Activated B cell treated with CpG ODN at 0.5 μM for 24 hours (primary cell): Measurements from ENCODE around the gene SNCG. TPM values are rescaled to one million over a fixed set of nuclear protein-coding genes. Genes with fewer than 3 reads are reported as not detected.

Source experiments
- ATAC-seq: fragments of 200-7000 bp; cut with Tn5 transposase; one replicate; pipeline ENCODE4 v1.10.0; 2021; ENCODE audit warnings: low read depth, mild to moderate bottlenecking, moderate library complexity
- CTCF ChIA-PET: fragments of 350-600 bp; sonication (Branson Sonifier 250); formaldehyde crosslinking; loops from one replicate; lab custom pipeline; 2021; ENCODE audit warnings: antibody characterized with exemption; lab: Charles Lee
- POLR2A ChIA-PET: fragments of 350-600 bp; sonication (Branson Sonifier 250); formaldehyde crosslinking; loops from one replicate; lab custom pipeline; 2021; ENCODE audit warnings: antibody characterized with exemption; lab: Charles Lee
- DNase-seq: peaks from one replicate; pipeline ENCODE4 v3.0.0; 2022
- H3K27ac Mint-ChIP-seq: one replicate; pipeline ENCODE4 v1.8.0; 2020; ENCODE audit warnings: mixed read lengths
- H3K27me3 Mint-ChIP-seq: one replicate; pipeline ENCODE4 v1.8.0; 2021; ENCODE audit warnings: mixed read lengths
- H3K36me3 Mint-ChIP-seq: one replicate; pipeline ENCODE4 v1.8.0; 2021; ENCODE audit warnings: low read depth, mixed read lengths
- H3K4me1 Mint-ChIP-seq: one replicate; pipeline ENCODE4 v1.8.0; 2021; ENCODE audit warnings: mixed read lengths
- H3K4me3 Mint-ChIP-seq: one replicate; pipeline ENCODE4 v1.8.0; 2020; ENCODE audit warnings: mild to moderate bottlenecking, mixed read lengths
- H3K9me3 Mint-ChIP-seq: one replicate; pipeline ENCODE4 v1.8.0; 2020; ENCODE audit warnings: mixed read lengths
- intact Hi-C: fragments of 100-400 bp; cut with micrococcal nuclease; formaldehyde crosslinking; loops from one replicate; pipeline ENCODE4 v1.15.1; 2024
- total RNA-seq: library from RNA; stranded (reverse); gene quantifications from 2 replicates; pipeline ENCODE4 v1.2.3, GENCODE V29; 2022
- TF ChIP-seq, protein P1 (sequence below): fragments of 200-600 bp; IDR thresholded peaks from one replicate; pipeline ENCODE4 v1.8.0; 2022; ENCODE audit warnings: antibody characterized with exemption, mild to moderate bottlenecking

SNCG gene
- total RNA-seq, 1 donor from 2014 or later: not detected

DNA sequence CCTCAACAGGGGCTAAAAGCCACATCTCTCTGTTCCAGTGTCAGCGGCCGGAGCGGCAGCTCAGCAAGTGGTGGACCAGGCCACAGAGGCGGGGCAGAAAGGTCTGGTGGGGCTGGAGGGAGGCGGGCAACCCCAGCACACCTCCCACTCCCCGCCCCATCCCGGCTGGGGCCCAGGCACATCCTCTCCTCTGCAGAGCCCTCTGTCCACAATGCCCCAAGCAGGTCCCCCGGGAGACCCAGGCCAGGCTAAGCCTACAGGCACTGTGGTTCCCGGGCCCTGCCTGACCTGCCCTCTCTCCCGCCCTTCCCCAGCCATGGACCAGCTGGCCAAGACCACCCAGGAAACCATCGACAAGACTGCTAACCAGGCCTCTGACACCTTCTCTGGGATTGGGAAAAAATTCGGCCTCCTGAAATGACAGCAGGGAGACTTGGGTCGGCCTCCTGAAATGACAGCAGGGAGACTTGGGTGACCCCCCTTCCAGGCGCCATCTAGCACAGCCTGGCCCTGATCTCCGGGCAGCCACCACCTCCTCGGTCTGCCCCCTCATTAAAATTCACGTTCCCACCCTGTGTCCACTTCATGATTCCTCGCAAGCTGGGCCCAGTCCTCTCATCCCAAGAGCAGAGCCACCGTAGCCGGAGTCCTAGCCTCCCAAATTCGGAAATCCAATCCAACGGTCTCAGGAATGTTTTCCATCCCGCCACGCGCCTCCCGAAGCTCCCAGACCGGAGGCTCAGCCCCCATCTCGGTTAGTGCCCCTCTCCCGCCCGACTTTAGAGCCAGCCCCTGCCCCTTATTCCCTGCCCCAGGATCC lies 12.0 kb downstream of the SNCG start:
- intact Hi-C loops: loop anchor here (2.0 to 5.0 kb wide), 4 partner anchors 448 to 1417 kb away; partner anchors contain the start of genes ATAD1 and WAPL
- H3K27ac Mint-ChIP-seq: peak overlapping the region; percentile 86
- H3K4me1 Mint-ChIP-seq: peaks cover 37% of the 10 kb centered on the region
- DNase-seq: no peak
- POLR2A ChIA-PET: interaction anchor here (0.7 to 1.2 kb wide), 9 partner anchors 10 to 1613 kb away, joined by 3 to 23 read pairs (median 3); partner anchors contain the start of genes BMPR1A, GLUD1, RNLS and SHLD2
- peak overlapping the region; percentile 87 for H3K4me3 Mint-ChIP-seq
- peaks cover 4% of the 10 kb centered on the region for H3K27me3 Mint-ChIP-seq
- TF ChIP-seq, protein P1, sequence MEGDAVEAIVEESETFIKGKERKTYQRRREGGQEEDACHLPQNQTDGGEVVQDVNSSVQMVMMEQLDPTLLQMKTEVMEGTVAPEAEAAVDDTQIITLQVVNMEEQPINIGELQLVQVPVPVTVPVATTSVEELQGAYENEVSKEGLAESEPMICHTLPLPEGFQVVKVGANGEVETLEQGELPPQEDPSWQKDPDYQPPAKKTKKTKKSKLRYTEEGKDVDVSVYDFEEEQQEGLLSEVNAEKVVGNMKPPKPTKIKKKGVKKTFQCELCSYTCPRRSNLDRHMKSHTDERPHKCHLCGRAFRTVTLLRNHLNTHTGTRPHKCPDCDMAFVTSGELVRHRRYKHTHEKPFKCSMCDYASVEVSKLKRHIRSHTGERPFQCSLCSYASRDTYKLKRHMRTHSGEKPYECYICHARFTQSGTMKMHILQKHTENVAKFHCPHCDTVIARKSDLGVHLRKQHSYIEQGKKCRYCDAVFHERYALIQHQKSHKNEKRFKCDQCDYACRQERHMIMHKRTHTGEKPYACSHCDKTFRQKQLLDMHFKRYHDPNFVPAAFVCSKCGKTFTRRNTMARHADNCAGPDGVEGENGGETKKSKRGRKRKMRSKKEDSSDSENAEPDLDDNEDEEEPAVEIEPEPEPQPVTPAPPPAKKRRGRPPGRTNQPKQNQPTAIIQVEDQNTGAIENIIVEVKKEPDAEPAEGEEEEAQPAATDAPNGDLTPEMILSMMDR: no peak
- CTCF ChIA-PET: interaction anchor here (1.0 kb wide), 1 partner anchor 31 kb away, joined by 3 read pairs; no protein-coding TSS in a partner anchor
- H3K36me3 Mint-ChIP-seq: no peaks in the 10 kb centered on the region
- ATAC-seq: no peak
- H3K9me3 Mint-ChIP-seq: no peaks in the 10 kb centered on the region

DNA sequence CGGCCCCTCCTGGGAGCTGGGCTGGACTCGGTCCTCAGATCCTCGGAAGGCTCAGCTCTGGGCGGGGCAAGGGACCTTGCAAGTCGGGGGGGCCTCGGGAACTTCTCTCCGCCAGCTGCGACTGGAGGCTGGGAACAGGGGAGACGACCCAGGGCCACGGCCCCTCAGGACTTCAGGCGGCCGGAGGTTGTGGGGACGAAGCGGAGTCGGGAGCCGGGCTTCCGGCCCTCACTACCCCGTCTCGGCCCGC lies 12.5 kb downstream of the SNCG start:
- Mint-ChIP-seq H3K4me1 (peaks cover 31% of the 10 kb centered on the region), H3K9me3 (no peaks in the 10 kb centered on the region), H3K36me3 (no peaks in the 10 kb centered on the region), H3K27ac (peak overlapping the region; percentile 86), H3K27me3 (peaks cover 4% of the 10 kb centered on the region), H3K4me3 (peak overlapping the region; percentile 87)
- CTCF ChIA-PET: interaction anchor here (1.0 kb wide), 1 partner anchor 32 kb away, joined by 3 read pairs; no protein-coding TSS in a partner anchor
- intact Hi-C loops: loop anchor here (1.0 to 5.0 kb wide), 5 partner anchors 124 to 1416 kb away; partner anchors contain the start of genes ATAD1, SHLD2 and WAPL
- TF ChIP-seq, protein P1: no peak
- ATAC-seq (no peak), DNase-seq (no peak)
- POLR2A ChIA-PET: interaction anchor here (0.6 to 1.2 kb wide), 9 partner anchors 31 to 1551 kb away, joined by 3 to 23 read pairs (median 3); partner anchors contain the start of genes BMPR1A, GLUD1, MINPP1 and SHLD2

DNA sequence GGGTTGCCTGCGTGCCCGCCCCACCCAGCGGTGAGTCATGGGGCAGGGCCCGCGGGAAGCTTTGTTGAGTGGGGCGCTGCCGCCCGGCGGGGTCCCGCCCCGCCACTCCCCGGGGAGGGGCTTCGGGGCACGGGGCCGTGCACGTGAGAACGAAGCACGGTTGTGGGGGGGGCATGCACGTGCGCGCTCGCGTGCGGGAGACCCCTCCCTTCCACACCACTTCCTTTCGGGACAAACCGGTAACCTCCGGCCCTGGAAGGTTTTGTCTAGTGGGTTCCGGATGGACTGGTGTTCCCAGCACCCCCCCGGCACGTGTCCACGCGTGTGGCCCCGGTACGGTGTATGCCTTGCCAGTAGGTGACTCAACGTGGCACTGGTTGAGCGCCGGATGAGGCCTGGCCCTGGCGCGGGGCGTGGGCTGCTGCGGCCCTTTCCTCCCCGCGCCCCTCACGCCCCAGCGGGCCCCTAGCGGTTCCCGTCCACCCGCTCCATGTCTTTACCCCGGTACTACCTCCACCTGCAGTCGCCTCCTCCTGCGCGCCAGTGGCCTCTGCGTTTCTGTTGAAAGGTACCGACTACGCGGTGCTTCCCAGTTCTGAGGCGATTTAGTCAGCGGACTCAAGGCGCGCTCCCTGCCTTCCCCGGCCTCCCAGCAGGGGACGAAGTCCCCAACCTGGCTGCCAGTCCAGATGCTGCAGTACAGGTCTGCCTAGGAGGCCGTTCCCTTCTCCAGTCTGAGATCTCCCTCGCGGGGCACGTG lies 13.0 kb downstream of the SNCG start:
- TF ChIP-seq, protein P1: no peak
- intact Hi-C loops: loop anchor here (1.0 to 5.0 kb wide), 5 partner anchors 124 to 1416 kb away; partner anchors contain the start of genes ATAD1, SHLD2 and WAPL
- peak overlapping the region; percentile 86 for H3K27ac Mint-ChIP-seq
- peak overlapping the region; percentile 87 for H3K4me3 Mint-ChIP-seq
- H3K27me3 Mint-ChIP-seq: peaks cover 4% of the 10 kb centered on the region
- ATAC-seq (peak; percentile 88), DNase-seq (peak; percentile 91)
- H3K36me3 Mint-ChIP-seq: no peaks in the 10 kb centered on the region
- H3K4me1 Mint-ChIP-seq: peaks cover 26% of the 10 kb centered on the region
- ChIA-PET POLR2A (interaction anchor here (0.6 to 1.2 kb wide), 8 partner anchors 123 to 1550 kb away, joined by 3 to 23 read pairs (median 3); partner anchors contain the start of genes BMPR1A, GLUD1, MINPP1 and SHLD2), CTCF (interaction anchor here (1.0 kb wide), 1 partner anchor 32 kb away, joined by 3 read pairs; no protein-coding TSS in a partner anchor)
- no peaks in the 10 kb centered on the region for H3K9me3 Mint-ChIP-seq

DNA sequence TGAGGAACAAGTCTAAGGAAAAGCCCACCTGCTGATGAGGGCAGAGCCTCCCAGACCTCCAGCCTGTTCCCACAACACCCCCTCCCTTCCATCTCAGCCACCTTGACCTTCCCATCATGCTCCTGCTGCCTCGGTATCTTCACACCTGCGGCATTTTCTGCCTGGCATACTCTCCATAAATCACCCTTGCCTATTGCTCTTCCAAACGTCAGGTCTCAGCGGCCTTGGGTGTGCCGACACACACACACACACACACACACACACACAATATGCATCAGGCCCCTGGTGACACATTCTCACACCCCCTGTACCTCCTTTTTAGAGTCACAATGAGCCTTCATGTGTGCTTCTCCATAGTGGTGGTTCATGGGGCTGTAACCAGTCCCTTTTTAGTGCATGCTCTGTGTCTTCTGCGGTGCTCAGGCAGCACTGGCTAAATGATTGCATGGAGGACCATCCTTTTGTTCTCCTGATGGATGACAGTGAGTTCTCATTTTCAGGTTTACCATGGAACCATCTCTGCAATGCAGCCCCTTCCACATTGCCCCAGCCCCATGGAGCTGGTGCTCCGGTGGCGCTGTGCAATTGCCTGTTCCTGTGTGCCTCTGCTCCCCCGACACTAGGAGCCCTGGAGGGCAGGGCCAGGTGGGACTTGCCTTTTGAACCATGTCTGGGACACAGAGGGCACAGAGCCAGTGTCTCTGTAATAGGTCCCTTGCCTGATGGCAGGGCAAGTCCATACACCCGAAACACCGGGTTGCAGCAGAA lies 14.4 kb downstream of the SNCG start:
- TF ChIP-seq, protein P1: no peak
- DNase-seq (no peak), ATAC-seq (no peak)
- Mint-ChIP-seq H3K4me1 (peaks cover 21% of the 10 kb centered on the region), H3K27ac (peak overlapping the region; percentile 32), H3K27me3 (peaks cover 4% of the 10 kb centered on the region), H3K4me3 (peak overlapping the region; percentile 29), H3K36me3 (no peaks in the 10 kb centered on the region), H3K9me3 (no peaks in the 10 kb centered on the region)
- intact Hi-C loops: loop anchor here (5.0 kb wide), 2 partner anchors 450 to 1415 kb away; partner anchors contain the start of gene WAPL
- POLR2A ChIA-PET: no interaction called here
- CTCF ChIA-PET: no interaction called here
